Measurements from ENCODE around the gene PKD1L1. TPM values are rescaled to one million over a fixed set of nuclear protein-coding genes. Genes with fewer than 3 reads are reported as not detected.

PKD1L1 gene
- total RNA-seq, 3 donors from 2014 or later (not counting 1 experiment from before 2014, with no cell fraction given) = 0.33 to 0.48 (median 0.38) TPM

DNA sequence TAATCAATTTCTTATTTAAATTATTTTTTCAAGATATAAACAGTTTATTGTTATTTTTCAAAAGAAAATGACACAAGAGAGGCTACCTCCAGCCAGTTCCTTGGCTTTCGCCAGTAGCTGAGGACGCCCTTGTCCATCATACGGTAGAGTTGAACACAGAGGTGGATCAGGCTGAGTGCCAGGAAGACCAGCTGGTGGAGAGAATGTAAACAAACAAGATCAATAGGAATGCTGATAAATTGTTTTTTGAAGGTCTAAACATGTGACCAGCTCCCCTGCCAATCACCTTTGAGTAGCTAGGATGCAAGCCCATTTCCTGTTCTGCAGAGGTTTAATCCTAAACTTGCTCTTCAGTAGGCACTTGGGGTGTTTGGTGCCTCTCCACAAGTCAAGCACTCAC, 138.9 kb downstream of the PKD1L1 start:
- H3K4me3 ChIP-seq (ENCODE audit: low read length) = no peak overlapping the region
- H3K27me3 ChIP-seq (ENCODE audit: control insufficient read depth, insufficient read depth, low read length) = no peaks in the 10 kb centered on the region
- ATAC-seq (no peak), DNase-seq (no peak)
- Mint-ChIP-seq H3K9me3 (no peaks in the 10 kb centered on the region), H3K36me3 (no peaks in the 10 kb centered on the region), H3K27me3 (ENCODE audit: low read depth in 2 of 2) (peaks cover 4 to 14% of the 10 kb centered on the region in 2 donors), H3K27ac (no peak overlapping the region), H3K4me1 (no peaks in the 10 kb centered on the region), H3K4me3 (no peak overlapping the region)
- 96% methylated on average over 3 of the region's 3 CpGs for WGBS (ENCODE audit: insufficient coverage)
- H3K27ac ChIP-seq (ENCODE audit: low read length) = no peak overlapping the region
- H3K4me1 ChIP-seq (ENCODE audit: control insufficient read depth, insufficient read depth, low read length) = peaks cover 7% of the 10 kb centered on the region
- H3K36me3 ChIP-seq (ENCODE audit: control insufficient read depth, insufficient read depth, low read length) = no peaks in the 10 kb centered on the region
- intact Hi-C loops (cut with micrococcal nuclease) = no loop called here
- TF ChIP-seq, protein P1, sequence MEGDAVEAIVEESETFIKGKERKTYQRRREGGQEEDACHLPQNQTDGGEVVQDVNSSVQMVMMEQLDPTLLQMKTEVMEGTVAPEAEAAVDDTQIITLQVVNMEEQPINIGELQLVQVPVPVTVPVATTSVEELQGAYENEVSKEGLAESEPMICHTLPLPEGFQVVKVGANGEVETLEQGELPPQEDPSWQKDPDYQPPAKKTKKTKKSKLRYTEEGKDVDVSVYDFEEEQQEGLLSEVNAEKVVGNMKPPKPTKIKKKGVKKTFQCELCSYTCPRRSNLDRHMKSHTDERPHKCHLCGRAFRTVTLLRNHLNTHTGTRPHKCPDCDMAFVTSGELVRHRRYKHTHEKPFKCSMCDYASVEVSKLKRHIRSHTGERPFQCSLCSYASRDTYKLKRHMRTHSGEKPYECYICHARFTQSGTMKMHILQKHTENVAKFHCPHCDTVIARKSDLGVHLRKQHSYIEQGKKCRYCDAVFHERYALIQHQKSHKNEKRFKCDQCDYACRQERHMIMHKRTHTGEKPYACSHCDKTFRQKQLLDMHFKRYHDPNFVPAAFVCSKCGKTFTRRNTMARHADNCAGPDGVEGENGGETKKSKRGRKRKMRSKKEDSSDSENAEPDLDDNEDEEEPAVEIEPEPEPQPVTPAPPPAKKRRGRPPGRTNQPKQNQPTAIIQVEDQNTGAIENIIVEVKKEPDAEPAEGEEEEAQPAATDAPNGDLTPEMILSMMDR (IDR thresholded peaks at IDR 0.05) = no peak
- H3K9me3 ChIP-seq (ENCODE audit: control insufficient read depth, insufficient read depth, low read length) = no peaks in the 10 kb centered on the region

DNA sequence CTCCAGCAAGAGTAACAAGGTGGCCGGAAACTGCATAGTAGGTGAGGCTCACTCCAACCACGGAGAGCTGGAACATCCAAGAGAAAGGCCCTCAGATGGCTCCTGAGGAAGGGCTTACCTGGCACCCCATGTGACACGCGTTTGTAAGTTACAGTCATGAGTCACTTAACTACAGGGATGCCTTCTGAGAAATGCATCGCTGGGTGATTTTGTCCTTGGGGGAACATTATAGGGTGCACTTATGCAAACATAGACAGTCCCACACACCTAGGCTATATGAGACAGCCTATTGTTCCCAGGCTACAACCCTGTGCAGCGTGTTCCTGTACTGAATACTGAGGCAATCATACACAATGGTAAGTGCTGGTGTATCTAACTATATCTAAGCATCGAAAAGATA, 139.9 kb downstream of the PKD1L1 start:
- H3K9me3 ChIP-seq (ENCODE audit: control insufficient read depth, insufficient read depth, low read length) = no peaks in the 10 kb centered on the region
- no peaks in the 10 kb centered on the region for H3K9me3 Mint-ChIP-seq
- no peak for DNase-seq
- TF ChIP-seq, protein P1 (IDR thresholded peaks at IDR 0.05) = no peak
- no peak overlapping the region for H3K4me3 ChIP-seq (ENCODE audit: low read length)
- H3K4me1 Mint-ChIP-seq = no peaks in the 10 kb centered on the region
- H3K27ac Mint-ChIP-seq = no peak overlapping the region
- peaks cover 7% of the 10 kb centered on the region for H3K4me1 ChIP-seq (ENCODE audit: control insufficient read depth, insufficient read depth, low read length)
- no peak overlapping the region for H3K27ac ChIP-seq (ENCODE audit: low read length)
- no peak for ATAC-seq
- 89% methylated on average over 7 of the region's 7 CpGs for WGBS (ENCODE audit: insufficient coverage)
- no peak overlapping the region for H3K4me3 Mint-ChIP-seq
- no peaks in the 10 kb centered on the region for H3K27me3 ChIP-seq (ENCODE audit: control insufficient read depth, insufficient read depth, low read length)
- no peaks in the 10 kb centered on the region for H3K36me3 Mint-ChIP-seq
- peaks cover 4 to 14% of the 10 kb centered on the region in 2 donors for H3K27me3 Mint-ChIP-seq (ENCODE audit: low read depth in 2 of 2)
- H3K36me3 ChIP-seq (ENCODE audit: control insufficient read depth, insufficient read depth, low read length) = no peaks in the 10 kb centered on the region
- intact Hi-C loops (cut with micrococcal nuclease) = no loop called here

DNA sequence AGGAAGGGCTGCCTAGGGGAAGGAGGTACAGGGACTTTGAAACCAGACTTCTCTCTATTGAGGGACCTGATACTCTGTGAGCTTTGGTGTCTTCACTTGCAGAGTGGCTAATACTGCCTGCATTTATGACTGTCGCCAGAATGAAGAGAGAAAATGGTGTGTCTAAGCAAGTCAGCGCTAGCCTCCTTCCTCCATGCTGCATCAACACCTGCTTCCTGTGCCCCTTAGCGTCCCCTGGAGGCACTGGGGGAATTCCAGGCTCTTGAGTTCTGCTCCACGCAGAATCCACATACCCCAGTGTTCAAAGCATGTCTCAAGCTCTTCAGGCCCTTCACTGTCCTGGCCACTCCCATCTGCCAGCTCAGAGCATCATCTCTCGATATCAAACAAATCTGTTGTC, 140.5 kb downstream of the PKD1L1 start:
- DNase-seq = no peak
- Histone ChIP-seq H3K9me3 (ENCODE audit: control insufficient read depth, insufficient read depth, low read length) (no peaks in the 10 kb centered on the region), H3K27me3 (ENCODE audit: control insufficient read depth, insufficient read depth, low read length) (no peaks in the 10 kb centered on the region), H3K27ac (ENCODE audit: low read length) (no peak overlapping the region), H3K4me3 (ENCODE audit: low read length) (no peak overlapping the region), H3K4me1 (ENCODE audit: control insufficient read depth, insufficient read depth, low read length) (peaks cover 7% of the 10 kb centered on the region), H3K36me3 (ENCODE audit: control insufficient read depth, insufficient read depth, low read length) (no peaks in the 10 kb centered on the region)
- Mint-ChIP-seq H3K9me3 (no peaks in the 10 kb centered on the region), H3K36me3 (no peaks in the 10 kb centered on the region), H3K4me1 (no peaks in the 10 kb centered on the region), H3K27ac (no peak overlapping the region), H3K27me3 (ENCODE audit: low read depth in 2 of 2) (peaks cover 4 to 14% of the 10 kb centered on the region in 2 donors), H3K4me3 (no peak overlapping the region)
- intact Hi-C loops (cut with micrococcal nuclease) = no loop called here
- WGBS (ENCODE audit: insufficient coverage) = 64% methylated on average over 5 of the region's 5 CpGs
- TF ChIP-seq, protein P1 (IDR thresholded peaks at IDR 0.05) = no peak
- ATAC-seq = no peak

DNA sequence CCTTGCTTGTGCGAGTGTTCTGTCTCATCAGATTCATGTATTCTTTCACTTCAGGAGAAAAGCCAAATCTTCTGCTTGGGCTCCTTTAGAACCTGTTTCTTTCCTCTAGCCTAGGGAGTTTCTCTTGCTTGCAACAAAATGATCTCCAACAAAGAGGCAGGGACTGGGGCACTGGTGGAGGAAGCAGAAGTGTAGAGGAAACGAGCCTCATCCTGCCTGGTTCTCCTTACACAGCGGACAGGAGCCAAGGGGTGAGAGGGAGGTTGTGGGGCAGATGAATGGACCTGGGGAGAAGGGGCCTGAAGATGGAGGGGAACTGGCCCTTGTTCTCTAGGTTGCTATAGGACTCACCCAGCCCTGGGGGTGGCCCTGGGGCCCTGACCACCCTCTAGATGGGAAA, 141.1 kb downstream of the PKD1L1 start:
- intact Hi-C loops (cut with micrococcal nuclease) = no loop called here
- no peak overlapping the region for H3K27ac Mint-ChIP-seq
- 30% methylated on average over 3 of the region's 3 CpGs for WGBS (ENCODE audit: insufficient coverage)
- no peaks in the 10 kb centered on the region for H3K4me1 Mint-ChIP-seq
- H3K4me3 Mint-ChIP-seq = no peak overlapping the region
- Histone ChIP-seq H3K27ac (ENCODE audit: low read length) (no peak overlapping the region), H3K4me3 (ENCODE audit: low read length) (no peak overlapping the region), H3K36me3 (ENCODE audit: control insufficient read depth, insufficient read depth, low read length) (no peaks in the 10 kb centered on the region), H3K27me3 (ENCODE audit: control insufficient read depth, insufficient read depth, low read length) (no peaks in the 10 kb centered on the region), H3K9me3 (ENCODE audit: control insufficient read depth, insufficient read depth, low read length) (no peaks in the 10 kb centered on the region), H3K4me1 (ENCODE audit: control insufficient read depth, insufficient read depth, low read length) (peaks cover 7% of the 10 kb centered on the region)
- no peaks in the 10 kb centered on the region for H3K9me3 Mint-ChIP-seq
- ATAC-seq (no peak), DNase-seq (no peak)
- TF ChIP-seq, protein P1 (IDR thresholded peaks at IDR 0.05) = no peak
- no peaks in the 10 kb centered on the region for H3K36me3 Mint-ChIP-seq
- H3K27me3 Mint-ChIP-seq (ENCODE audit: low read depth in 2 of 2) = peaks cover 4 to 14% of the 10 kb centered on the region in 2 donors
